K562 (cell line): ENCODE results near the gene TTLL3. TPM values are rescaled to one million over a fixed set of nuclear protein-coding genes. Genes with fewer than 3 reads are reported as not detected.

Experiments used
- ATF1 ChIP-seq, 2 experiments: fragments of 450-650 bp in 1 of 2; IDR thresholded peaks; 2 replicates each; pipeline ENCODE4 v1.6.1; 2016; ENCODE audit warnings: missing compliant biosample characterization in 1 of 2, missing genetic modification characterization in 1 of 2
- BMI1 ChIP-seq: fragments of 150-350 bp; IDR thresholded peaks from 2 replicates; pipeline ENCODE4 v1.6.1; 2014; ENCODE audit warnings: low read length
- CXXC5 ChIP-seq: fragments of 250-450 bp; sonication (Bioruptor Pico); IDR thresholded peaks from 2 replicates; pipeline ENCODE4 v1.8.0; 2022; ENCODE audit warnings: inconsistent platforms, mild to moderate bottlenecking, moderate library complexity
- MEF2A ChIP-seq: IDR thresholded peaks from 2 replicates; pipeline ENCODE4 v1.6.1; 2011; ENCODE audit warnings: low read depth, mild to moderate bottlenecking, low read length, moderate library complexity; ENCODE audit not compliant: control insufficient read depth
- NELFE ChIP-seq: IDR thresholded peaks from 2 replicates; pipeline ENCODE4 v1.6.1; 2011; ENCODE audit warnings: mild to moderate bottlenecking; ENCODE audit not compliant: insufficient read depth, insufficient read length
- NRF1 ChIP-seq, 2 experiments: fragments of 450-650 bp; IDR thresholded peaks in 1 of 2; conservative IDR thresholded peaks in 1 of 2; 2 replicates each; pipeline ENCODE4 v1.6.1; 2014; ENCODE audit warnings: mild to moderate bottlenecking in 2 of 2
- REST ChIP-seq, 2 experiments: fragments of 450-650 bp; formaldehyde crosslinking in 1 of 2; IDR thresholded peaks; 2 replicates each; pipeline versions ENCODE4 v1.4.0 to v1.6.1; 2014 to 2020; ENCODE audit warnings: mild to moderate bottlenecking in 2 of 2, borderline replicate concordance in 1 of 2, low read depth in 1 of 2
- RFX7 ChIP-seq: fragments of 250-450 bp; sonication (Bioruptor Pico); IDR thresholded peaks from 2 replicates; pipeline ENCODE4 v1.5.1; 2021; ENCODE audit warnings: mild to moderate bottlenecking
- ZBTB17 ChIP-seq: fragments of 450-650 bp; formaldehyde crosslinking; IDR thresholded peaks from 2 replicates; pipeline ENCODE4 v1.4.0; 2020; ENCODE audit warnings: mild to moderate bottlenecking
- ZMIZ1 ChIP-seq, 2 experiments: fragments of 150-350 bp in 1 of 2; IDR thresholded peaks; 2 replicates each; pipeline ENCODE4 v1.6.1; 2012 to 2016; ENCODE audit warnings: low read depth in 2 of 2, low read length in 2 of 2, mild to moderate bottlenecking in 1 of 2, moderate library complexity in 1 of 2
- ZNF311 ChIP-seq: fragments of 250-450 bp; sonication (Bioruptor Pico); IDR thresholded peaks from 2 replicates; pipeline ENCODE4 v1.4.0; 2020; ENCODE audit warnings: mild to moderate bottlenecking, moderate library complexity
- polyA plus RNA-seq, 8 experiments: library from polyadenylated mRNA; depleted of rRNA in 4 of 8; stranded (reverse) in 5 of 8; unstranded in 3 of 8; fragments of >200 nt; fragmentation: Nextera tagmentation in 2 of 8; fragmentation: Illumina TruSeq in 1 of 8; extraction: Ambion mirVana in 2 of 8; extraction: Trizol in 1 of 8; gene quantifications; 2 replicates each; pipeline versions ENCODE4 v1.2.1 to v1.2.3, GENCODE V29; 2011 to 2014; ENCODE audit warnings: inconsistent platforms in 1 of 8, missing spikeins in 1 of 8
- total RNA-seq, 7 experiments: library from RNA; depleted of rRNA in 6 of 7; stranded (reverse); fragments of >200 nt in 6 of 7; fragmentation: Illumina TruSeq in 2 of 7; extraction: Trizol in 2 of 7; gene quantifications; 2 replicates each; pipeline versions ENCODE4 v1.2.1 to v1.2.3, GENCODE V29; 2011 to 2021; ENCODE audit warnings: low replicate concordance in 1 of 7
- TF ChIP-seq, protein P1 (sequence below), 2 experiments: fragments of 450-650 bp; IDR thresholded peaks; 2 replicates each; pipeline ENCODE4 v1.6.1; 2016

TTLL3 gene
- total and polyA plus RNA-seq, 9 of the 15 experiments (the other 6 are each of a cell fraction or from before 2014, with no cell fraction given) = 8.9 to 106 (median 33.2) TPM

GRCh38 chr3:9841015-9841414, 31.0 kb downstream of the TTLL3 start (continued):
- TF ChIP-seq ZMIZ1 (IDR thresholded peaks at IDR 0.05; ENCODE audit: low read depth in 2 of 2, low read length in 2 of 2) (0 out of 4 replicates have a peak, but pooled peaks of 1 of the 2 experiments have one; percentile 51), ZBTB17 (CRISPR knock-in tag) (peak; percentile 92), RFX7 (no peak), ATF1 (CRISPR knock-in tag; IDR thresholded peaks at IDR 0.05) (no peak), ATF1 (tag; IDR thresholded peaks at IDR 0.05) (no peak), REST (IDR thresholded peaks at IDR 0.05; ENCODE audit: borderline replicate concordance) (peak; percentile 19; the same call in 1 of the 2 replicates), REST (CRISPR knock-in tag; IDR thresholded peaks at IDR 0.05; ENCODE audit: low read depth) (no peak), BMI1 (no peak), CXXC5 (CRISPR knock-in tag) (no peak), ZNF311 (no peak), NRF1 (conservative IDR thresholded peaks at IDR 0.05 in 1 of 2, IDR thresholded peaks at IDR 0.05 in 1 of 2) (no peak), MEF2A (no peak), NELFE (no peak)
- TF ChIP-seq, protein P1, sequence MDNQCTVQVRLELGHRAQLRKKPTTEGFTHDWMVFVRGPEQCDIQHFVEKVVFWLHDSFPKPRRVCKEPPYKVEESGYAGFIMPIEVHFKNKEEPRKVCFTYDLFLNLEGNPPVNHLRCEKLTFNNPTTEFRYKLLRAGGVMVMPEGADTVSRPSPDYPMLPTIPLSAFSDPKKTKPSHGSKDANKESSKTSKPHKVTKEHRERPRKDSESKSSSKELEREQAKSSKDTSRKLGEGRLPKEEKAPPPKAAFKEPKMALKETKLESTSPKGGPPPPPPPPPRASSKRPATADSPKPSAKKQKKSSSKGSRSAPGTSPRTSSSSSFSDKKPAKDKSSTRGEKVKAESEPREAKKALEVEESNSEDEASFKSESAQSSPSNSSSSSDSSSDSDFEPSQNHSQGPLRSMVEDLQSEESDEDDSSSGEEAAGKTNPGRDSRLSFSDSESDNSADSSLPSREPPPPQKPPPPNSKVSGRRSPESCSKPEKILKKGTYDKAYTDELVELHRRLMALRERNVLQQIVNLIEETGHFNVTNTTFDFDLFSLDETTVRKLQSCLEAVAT (IDR thresholded peaks at IDR 0.05) = peak in 1 of 2 experiments; percentile 94; a peak in 2 of 4 replicates
